SIG-M5 treated with dmso at 0.1 percent for 504 hours (cell line): Measurements from ENCODE around the gene KRTAP10-7.
"Not testable (repeated sequence)": the region's sequence is repeated elsewhere in the genome, so short reads cannot be mapped to it uniquely, and the experiment has no call there.

Experiments used
- DNase-seq: peaks from one replicate; lab custom pipeline; 2025; ENCODE audit not compliant: unreplicated experiment; lab: John Stamatoyannopoulos, UW

KRTAP10-7 gene

DNA sequence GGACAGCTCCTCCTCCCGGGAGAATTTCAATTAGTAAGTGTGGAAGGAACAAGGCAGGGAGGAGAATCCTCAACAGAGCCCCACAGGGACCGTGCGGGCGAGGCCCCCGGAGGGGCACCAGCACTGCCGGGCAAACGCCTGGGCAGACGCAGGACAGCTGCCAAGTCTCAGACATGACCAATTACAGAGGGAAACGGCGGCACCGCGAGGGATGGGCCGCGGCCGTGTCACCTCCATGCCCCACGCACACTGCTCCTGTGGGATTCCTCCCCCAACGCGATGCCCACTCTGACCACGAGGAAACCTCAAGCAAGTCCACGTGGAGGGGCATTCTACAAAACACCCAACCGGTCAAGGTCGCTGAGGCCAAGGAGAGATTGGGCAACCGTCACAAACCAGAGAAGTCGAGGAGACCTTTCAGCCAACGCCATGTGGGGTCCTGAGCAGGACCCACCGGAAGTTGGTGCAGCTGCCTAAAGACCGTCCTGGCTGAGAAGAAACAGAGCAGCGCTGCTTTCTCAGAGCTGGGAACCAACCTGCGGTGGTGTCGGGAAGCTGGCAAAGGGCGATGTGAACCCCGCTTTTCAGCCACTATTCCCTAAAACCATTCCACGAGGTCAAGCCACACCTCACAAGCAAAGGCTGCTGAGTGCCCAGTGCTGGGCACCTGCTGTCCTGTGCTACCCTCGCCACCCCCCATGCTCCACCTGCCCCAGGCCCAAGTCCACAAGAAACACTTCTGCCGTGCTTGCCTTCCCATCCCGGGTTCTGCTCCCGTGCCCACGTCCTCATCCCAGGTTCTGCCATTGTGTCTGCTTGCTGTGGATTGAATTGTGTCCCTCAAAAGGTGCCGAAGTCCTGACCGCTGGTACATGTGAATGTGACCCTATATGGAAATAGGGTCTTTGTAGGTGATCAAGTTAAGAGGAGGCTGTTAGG lies 28.3 kb upstream of the KRTAP10-7 start:
- no peak for DNase-seq

DNA sequence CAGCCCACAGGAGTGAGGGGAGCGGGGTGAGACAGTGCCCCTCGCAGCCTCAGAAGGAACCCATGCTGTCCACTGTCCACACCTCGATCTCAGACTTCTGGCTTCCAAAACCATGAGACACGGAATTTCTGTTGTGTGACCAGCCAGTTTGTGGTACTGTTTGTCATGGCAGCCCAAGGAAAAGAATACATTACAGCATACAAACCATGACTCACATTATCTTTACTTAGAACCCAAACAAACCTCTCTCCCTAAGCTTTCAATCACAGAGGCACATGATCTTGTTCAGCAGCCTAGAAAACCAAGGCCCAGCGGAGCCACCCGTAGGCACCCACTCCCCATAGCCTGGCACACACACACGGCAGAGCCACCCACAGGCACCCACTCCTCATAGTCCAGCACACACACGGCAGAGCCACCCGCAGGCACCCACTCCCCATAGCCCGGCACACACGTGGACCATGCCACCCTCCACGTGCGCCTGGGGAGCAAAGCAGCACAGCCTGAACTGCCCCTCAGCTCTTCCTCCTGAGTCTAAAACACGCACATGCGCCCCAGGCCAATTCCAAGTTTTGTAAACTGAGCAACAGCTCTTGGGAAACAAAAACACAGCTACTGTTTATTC lies 27.3 kb upstream of the KRTAP10-7 start:
- DNase-seq: no peak

DNA sequence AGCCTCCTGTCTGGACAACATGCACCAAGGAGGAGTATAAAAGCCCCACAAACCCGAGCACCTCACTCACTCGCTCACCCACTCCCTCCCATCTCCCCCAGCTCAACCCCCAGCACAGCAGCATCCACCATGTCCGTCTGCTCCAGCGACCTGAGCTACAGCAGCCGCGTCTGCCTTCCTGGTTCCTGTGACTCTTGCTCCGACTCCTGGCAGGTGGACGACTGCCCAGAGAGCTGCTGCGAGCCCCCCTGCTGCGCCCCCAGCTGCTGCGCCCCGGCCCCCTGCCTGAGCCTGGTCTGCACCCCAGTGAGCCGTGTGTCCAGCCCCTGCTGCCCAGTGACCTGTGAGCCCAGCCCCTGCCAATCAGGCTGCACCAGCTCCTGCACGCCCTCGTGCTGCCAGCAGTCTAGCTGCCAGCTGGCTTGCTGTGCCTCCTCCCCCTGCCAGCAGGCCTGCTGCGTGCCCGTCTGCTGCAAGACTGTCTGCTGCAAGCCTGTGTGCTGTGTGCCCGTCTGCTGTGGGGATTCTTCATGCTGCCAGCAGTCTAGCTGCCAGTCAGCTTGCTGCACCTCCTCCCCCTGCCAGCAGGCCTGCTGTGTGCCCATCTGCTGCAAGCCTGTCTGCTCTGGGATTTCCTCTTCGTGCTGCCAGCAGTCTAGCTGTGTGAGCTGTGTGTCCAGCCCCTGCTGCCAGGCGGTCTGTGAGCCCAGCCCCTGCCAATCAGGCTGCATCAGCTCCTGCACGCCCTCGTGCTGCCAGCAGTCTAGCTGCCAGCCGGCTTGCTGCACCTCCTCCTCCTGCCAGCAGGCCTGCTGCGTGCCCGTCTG lies 26.6 kb upstream of the KRTAP10-7 start, which contains the start of gene KRTAP10-4:
Gene KRTAP10-4, plus strand, starts transcription at position 100 of the 827 bp plus-strand sequence. Its CDS starts 30 bp downstream, at position 130.
- DNase-seq: not testable (repeated sequence)

DNA sequence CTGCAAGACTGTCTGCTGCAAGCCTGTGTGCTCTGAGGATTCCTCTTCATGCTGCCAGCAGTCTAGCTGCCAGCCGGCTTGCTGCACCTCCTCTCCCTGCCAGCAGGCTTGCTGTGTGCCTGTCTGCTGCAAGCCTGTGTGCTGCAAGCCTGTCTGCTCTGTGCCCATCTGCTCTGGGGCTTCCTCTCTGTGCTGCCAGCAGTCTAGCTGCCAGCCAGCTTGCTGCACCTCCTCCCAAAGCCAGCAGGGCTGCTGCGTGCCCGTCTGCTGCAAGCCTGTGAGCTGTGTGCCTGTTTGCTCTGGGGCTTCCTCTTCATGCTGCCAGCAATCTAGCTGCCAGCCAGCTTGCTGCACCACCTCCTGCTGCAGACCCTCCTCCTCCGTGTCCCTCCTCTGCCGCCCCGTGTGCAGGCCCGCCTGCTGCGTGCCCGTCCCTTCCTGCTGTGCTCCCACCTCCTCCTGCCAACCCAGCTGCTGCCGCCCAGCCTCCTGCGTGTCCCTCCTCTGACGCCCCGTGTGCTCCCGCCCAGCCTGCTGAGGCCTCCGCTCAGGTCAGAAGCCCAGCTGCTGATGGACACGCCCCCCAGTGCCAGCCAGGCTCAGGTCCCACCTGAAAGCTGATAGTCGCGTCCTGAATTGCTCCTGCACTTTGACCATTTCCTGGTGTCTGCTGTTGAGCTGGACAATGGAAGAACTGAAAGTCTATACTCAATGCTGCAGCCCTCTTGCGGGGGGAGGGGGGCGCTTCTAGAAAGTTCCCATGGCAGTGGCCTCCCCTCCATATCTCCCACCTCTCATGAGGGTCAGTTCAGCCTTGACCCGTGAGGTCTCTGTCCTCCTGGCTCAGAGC lies 25.7 kb upstream of the KRTAP10-7 start:
- DNase-seq: no peak

DNA sequence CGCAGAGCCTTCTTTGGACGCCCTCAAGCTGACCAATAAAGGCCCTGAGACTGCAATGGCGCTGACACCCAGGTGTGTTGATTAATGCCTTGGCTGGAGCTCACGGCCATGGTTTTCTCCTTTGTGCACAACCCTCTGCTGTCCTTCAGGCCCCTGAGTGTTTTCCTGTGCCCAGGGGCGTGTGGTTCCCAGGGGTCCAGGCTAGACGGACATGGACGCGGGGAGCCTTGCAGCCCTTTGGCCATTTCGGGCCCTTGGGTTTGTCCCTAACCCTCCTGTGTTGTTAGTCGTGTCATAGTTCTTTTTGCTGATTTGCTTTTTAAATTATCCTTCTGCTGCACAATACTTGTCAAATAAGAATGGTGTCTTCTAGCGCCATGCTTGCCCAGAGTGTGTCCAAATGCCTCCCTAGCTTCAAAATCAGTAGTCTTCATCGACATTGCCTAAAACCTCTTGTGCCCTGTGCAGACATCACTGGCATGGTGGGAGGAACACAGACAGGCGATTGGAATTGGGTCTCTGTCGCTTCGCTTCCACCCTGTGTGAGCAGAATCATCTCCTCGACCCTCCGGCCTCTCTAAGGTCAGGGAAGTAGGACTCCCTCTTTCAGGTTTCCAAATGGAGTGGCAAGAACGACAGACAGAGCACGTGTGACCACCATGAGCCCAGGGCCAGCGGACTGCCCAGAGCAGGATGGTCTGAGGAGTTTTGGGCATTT lies 24.9 kb upstream of the KRTAP10-7 start:
- DNase-seq: no peak

DNA sequence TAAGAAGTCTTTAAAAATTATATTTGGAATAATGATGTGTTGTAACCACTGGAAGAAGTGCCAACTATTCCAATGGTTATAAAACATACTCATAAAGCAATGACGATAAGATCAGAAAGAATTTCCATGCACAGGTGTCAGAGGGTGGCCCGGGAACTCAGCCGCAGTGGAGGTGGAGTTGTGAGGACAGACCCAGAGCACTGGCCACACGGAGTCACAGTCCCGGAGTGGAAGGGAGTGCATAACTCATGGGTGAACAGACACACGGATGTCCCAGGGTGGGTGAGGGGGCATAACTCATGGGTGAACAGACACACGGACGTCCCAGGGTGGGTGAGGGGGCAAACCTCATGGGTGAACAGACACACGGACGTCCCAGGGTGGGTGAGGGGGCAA lies 24.4 kb upstream of the KRTAP10-7 start:
- no peak for DNase-seq

DNA sequence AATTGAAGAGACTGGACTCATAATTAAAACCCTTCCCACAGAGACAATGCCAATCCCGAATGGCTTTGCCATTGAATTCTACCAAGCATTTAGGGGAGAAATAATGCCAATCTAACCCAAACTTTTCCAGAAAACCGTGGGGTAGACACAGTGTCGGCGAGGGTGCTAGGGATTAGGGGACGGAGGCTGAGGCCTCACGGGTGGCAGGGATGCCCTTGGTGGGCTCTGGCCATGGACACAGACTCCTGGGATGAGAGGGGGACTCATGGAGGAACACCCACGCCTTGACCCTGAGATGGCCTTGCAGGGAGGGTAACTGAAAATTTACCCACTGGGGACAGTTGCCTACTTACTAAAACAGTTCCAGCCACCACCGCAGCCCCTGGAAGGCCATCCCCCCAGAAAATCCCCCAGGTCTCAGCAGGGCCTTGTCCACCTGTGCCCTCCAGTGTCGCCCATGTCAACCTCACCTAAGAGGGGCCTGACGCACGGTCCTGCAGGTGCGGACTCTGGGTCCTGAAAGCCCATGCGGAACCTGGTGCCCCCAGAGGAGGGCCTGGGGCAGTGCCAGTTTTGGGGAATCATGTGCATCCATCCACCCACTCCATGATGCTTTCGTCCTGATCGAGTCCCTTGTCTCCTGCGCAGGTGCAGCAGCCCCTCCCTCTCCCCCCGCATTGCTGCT lies 21.9 kb upstream of the KRTAP10-7 start:
- no peak for DNase-seq

- no peak for DNase-seq
Observed at GRCh38 chr21:44579056-44579832, 21.2 kb upstream of the KRTAP10-7 start.

- DNase-seq: no peak
Observed at GRCh38 chr21:44579833-44580144, 20.6 kb upstream of the KRTAP10-7 start.

- DNase-seq: not testable (repeated sequence)
Observed at GRCh38 chr21:44580231-44580821, 20.1 kb upstream of the KRTAP10-7 start, which contains the start of gene KRTAP10-5. TSS of gene KRTAP10-5 (minus strand) at chr21:44580604. CDS start at chr21:44580578, 26 bp downstream.

DNA sequence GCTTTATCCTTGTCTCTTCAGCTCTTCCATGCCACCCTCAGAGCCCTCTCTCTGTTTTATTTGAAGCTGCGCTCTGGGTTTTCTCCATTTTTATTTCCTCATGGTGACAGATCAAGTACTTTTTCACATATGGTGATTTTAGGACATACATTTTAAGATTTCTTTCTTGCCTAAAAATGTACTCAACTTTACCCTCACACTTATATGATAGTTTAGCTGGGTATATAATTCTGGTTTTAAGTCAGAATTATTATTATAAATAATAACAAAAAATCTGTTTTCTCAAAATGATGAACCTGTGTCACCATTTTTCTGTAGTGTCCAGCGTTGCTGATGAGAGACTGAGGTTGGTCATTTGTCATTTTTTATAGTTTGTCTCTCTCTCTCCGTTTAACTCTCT lies 19.2 kb upstream of the KRTAP10-7 start:
- no peak for DNase-seq

DNA sequence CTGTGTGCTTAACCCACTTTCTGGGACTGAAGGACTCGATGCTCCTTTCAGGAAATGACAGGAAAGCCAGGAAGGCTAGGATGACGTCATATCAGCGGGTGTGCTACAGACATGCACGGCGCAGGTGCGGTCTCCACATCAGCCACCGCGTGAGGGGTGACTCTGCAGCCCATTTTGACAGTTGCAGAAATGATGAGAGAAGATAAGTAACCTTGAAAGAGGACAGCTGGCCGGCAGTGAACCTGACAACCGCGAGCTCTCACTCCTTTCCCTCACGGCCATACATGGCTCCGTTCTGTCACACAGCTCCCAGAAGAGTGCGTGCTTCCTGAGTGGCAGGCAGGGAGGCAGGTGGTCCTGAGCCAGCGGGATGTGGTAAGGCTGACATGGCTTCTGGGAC lies 18.3 kb upstream of the KRTAP10-7 start:
- no peak for DNase-seq

DNA sequence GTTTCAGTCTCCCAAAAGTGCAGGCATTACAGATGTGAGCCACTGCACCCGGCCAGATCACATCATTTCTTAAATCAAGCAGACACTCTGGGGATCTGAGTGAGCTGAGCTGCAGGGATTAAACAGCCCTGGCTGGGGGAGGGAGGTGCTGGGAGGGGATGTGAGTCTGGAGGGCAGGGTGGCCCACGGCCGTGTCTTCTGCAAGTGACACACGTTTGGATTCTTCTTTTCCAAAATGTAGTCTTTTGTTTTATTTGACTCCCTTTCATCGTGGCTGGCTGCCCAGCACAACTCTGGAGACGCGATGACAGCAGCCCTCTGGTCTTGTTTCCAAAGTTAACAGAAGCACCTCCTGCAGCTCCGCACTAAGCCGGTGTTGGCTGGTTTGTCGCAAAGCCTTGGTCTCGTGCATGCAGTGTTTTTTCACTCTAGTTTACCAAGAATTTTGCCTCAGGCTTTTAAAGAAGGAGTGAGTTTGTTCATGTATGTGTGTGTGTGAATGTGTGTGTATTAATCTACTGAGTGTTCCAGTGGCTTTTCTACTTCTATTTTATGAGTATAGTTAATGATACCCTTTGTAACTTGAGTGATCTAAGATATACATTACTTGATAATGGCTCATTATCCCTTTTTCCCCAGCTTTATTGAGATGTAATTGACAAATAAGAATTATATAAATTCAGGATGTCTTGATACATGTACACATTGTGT lies 17.2 kb upstream of the KRTAP10-7 start:
- no peak for DNase-seq

- DNase-seq: no peak
Observed at GRCh38 chr21:44583800-44584147, 16.6 kb upstream of the KRTAP10-7 start.

DNA sequence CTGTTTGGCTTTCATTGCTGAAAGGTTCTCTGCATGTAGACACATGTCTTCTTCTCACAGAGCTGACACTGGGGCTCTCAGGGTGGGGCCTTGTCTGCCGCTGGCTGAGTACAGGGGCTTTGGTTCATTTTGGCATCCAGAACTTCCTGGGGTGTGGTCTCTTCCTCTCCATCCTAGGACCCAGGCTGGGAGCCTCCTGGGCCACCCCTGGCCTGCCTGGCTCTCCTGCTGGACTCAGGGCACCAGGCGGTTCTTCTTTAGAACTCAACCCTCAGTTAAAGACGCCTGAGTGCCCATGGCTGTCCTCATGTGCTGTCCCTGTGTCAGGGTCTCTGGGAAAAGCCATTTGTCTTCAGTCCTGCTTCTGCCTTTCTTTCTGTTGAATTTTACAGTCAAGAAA lies 14.5 kb upstream of the KRTAP10-7 start:
- DNase-seq: no peak

DNA sequence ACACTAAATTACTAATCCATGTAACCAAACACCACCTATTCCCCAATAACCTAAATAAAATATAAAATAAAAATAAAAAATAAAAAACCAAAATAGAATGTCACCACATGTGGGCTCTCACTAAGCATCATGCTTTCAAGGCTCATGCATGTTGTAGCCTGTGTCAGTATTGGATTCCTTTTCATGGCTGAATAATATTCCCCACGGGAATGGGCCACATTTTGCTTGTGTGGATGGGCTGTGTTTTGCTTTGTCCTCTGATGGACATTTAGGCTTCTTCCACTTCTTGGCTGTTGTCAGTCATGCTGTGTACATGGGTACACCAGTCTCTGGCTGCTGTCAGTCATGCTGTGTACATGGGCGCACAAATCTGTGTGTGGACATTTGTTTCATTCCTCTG lies 11.3 kb upstream of the KRTAP10-7 start:
- no peak for DNase-seq

GRCh38 chr21:44589586-44590305 lies 10.7 kb upstream of the KRTAP10-7 start:
- DNase-seq: no peak
